SU-DHL-6 (cell line): ENCODE data around the gene MEFV.

Source experiments
- EZH2phosphoT487 ChIP-seq: fragments of 200-600 bp; sonication (generic), shearing (Covaris generic); conservative IDR thresholded peaks from 2 replicates; pipeline ENCODE4 v1.6.1; 2018; ENCODE audit warnings: mild to moderate bottlenecking, antibody characterized with exemption, low read length, moderate library complexity, mixed read lengths
- TF ChIP-seq, protein P1 (sequence below): fragments of 200-600 bp; sonication (generic); IDR thresholded peaks from one replicate; pipeline ENCODE4 v1.5.1; 2017; ENCODE audit warnings: antibody characterized with exemption, mild to moderate bottlenecking, low read length, moderate library complexity; ENCODE audit not compliant: insufficient read depth, poor library complexity, severe bottlenecking

DNA sequence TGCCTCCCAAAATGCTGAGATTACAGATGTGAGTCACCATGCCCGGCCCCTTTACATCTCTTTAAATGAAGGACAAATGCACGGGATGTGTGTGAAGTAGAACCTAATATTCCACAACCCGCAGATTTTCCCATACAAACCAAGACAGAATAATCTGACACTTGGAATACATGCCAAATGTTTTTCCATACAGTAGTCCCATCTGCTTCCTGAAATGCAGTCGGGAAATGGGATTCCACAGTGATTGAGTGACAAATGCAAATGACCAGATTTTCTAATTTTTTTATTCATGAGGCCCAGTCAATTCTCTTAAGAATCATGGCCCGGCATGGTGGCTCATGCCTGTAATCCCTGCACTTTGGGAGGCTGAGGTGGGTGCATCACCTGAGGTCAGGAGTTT is 14.7 kb downstream of the MEFV start:
- TF ChIP-seq, protein P1, sequence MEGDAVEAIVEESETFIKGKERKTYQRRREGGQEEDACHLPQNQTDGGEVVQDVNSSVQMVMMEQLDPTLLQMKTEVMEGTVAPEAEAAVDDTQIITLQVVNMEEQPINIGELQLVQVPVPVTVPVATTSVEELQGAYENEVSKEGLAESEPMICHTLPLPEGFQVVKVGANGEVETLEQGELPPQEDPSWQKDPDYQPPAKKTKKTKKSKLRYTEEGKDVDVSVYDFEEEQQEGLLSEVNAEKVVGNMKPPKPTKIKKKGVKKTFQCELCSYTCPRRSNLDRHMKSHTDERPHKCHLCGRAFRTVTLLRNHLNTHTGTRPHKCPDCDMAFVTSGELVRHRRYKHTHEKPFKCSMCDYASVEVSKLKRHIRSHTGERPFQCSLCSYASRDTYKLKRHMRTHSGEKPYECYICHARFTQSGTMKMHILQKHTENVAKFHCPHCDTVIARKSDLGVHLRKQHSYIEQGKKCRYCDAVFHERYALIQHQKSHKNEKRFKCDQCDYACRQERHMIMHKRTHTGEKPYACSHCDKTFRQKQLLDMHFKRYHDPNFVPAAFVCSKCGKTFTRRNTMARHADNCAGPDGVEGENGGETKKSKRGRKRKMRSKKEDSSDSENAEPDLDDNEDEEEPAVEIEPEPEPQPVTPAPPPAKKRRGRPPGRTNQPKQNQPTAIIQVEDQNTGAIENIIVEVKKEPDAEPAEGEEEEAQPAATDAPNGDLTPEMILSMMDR: no peak
- no peak for TF ChIP-seq EZH2phosphoT487
